Endothelial cell of umbilical vein (primary cell): ENCODE data around the gene KIF19. TPM values are rescaled to one million over a fixed set of nuclear protein-coding genes. Genes with fewer than 3 reads are reported as not detected.

Experiments
- BruUV-seq: library from RNA; stranded (reverse); fragments of 400-500 nt; replicated peaks from 2 replicates; lab custom pipeline; 2021; lab: Mats Ljungman, UMichigan
- CTCF ChIA-PET: fragments of 300-600, 350-600 bp; sonication (Branson Sonifier 250); formaldehyde crosslinking; loops from one replicate; lab custom pipeline; 2021; ENCODE audit warnings: antibody characterized with exemption, inconsistent platforms; lab: Charles Lee
- POLR2A ChIA-PET: fragments of 300-600, 350-600 bp; sonication (Branson Sonifier 250); formaldehyde crosslinking; loops from one replicate; lab custom pipeline; 2021; ENCODE audit warnings: antibody characterized with exemption, inconsistent platforms; lab: Charles Lee
- DNase-seq: peaks from one replicate; pipeline ENCODE4 v3.0.0-alpha.2; 2011; ENCODE audit warnings: low read depth, low spot score
- FAIRE-seq: peaks from 2 replicates; lab custom pipeline; 2011; peaks lifted over from hg19 to GRCh38; lab: Jason Lieb, UNC
- H2AFZ ChIP-seq: 2 replicates; pipeline ENCODE4 v1.6.0; 2012; ENCODE audit warnings: low read depth, low read length, control low read depth, inconsistent platforms
- H3K27ac ChIP-seq: 2 replicates; pipeline ENCODE4 v1.5.1; 2011; ENCODE audit warnings: low read depth, mild to moderate bottlenecking, control low read depth, low read length, moderate library complexity; ENCODE audit not compliant: insufficient read depth
- H3K27me3 ChIP-seq, 2 experiments: 2 replicates each; pipeline versions ENCODE4 v1.6.0 to v1.6.1; 2011; ENCODE audit warnings: low read length in 2 of 2, mixed read lengths in 1 of 2; ENCODE audit not compliant: control insufficient read depth in 2 of 2, insufficient read depth in 2 of 2
- H3K36me3 ChIP-seq, 2 experiments: 2 replicates in 1 of 2; 3 replicates in 1 of 2; pipeline ENCODE4 v1.5.1; 2011; ENCODE audit warnings: low read length in 2 of 2, mild to moderate bottlenecking in 1 of 2, moderate library complexity in 1 of 2; ENCODE audit not compliant: control insufficient read depth in 2 of 2, insufficient read depth in 2 of 2; ENCODE audit errors: extremely low read depth in 1 of 2
- H3K4me1 ChIP-seq: 3 replicates; pipeline ENCODE4 v1.5.1; 2011; ENCODE audit warnings: mild to moderate bottlenecking, low read length; ENCODE audit not compliant: control insufficient read depth, insufficient read depth; ENCODE audit errors: extremely low read depth
- H3K4me2 ChIP-seq: 2 replicates; pipeline ENCODE4 v1.6.1; 2011; ENCODE audit warnings: low read length, control low read depth, mixed read lengths; ENCODE audit not compliant: insufficient read depth
- H3K4me3 ChIP-seq, 3 experiments: fragments of 200-600 bp in 1 of 3; sonication (generic), shearing (Covaris generic) in 1 of 3; replicated peaks in 1 of 3; 2 replicates each; pipeline ENCODE4 v1.5.1; 2011 to 2016; ENCODE audit warnings: control low read depth in 3 of 3, low read length in 3 of 3, mild to moderate bottlenecking in 2 of 3, inconsistent platforms in 1 of 3, low read depth in 1 of 3, moderate library complexity in 1 of 3; ENCODE audit not compliant: insufficient read depth in 1 of 3
- H3K79me2 ChIP-seq: 2 replicates; pipeline ENCODE4 v1.6.0; 2012; ENCODE audit warnings: low read length, inconsistent platforms; ENCODE audit not compliant: control insufficient read depth, insufficient read depth
- H3K9ac ChIP-seq: replicated peaks from 2 replicates; pipeline ENCODE3; 2011; ENCODE audit warnings: low read length, control low read depth; ENCODE audit not compliant: insufficient read depth; ENCODE audit errors: extremely low read depth
- H3K9me1 ChIP-seq: replicated peaks from 3 replicates; pipeline ENCODE4 v1.6.0; 2011; ENCODE audit warnings: mild to moderate bottlenecking, low read length; ENCODE audit not compliant: control insufficient read depth, insufficient read depth; ENCODE audit errors: extremely low read depth
- H3K9me3 ChIP-seq: replicated peaks from 2 replicates; pipeline ENCODE4 v1.5.1; 2012; ENCODE audit warnings: low read length, inconsistent platforms; ENCODE audit not compliant: control insufficient read depth, insufficient read depth
- H4K20me1 ChIP-seq: replicated peaks from 2 replicates; pipeline ENCODE3; 2011; ENCODE audit warnings: mild to moderate bottlenecking, low read length; ENCODE audit not compliant: control insufficient read depth, insufficient read depth; ENCODE audit errors: extremely low read depth
- CTCF ChIP-seq, 2 donors: IDR thresholded peaks; 1 replicate in 1 of 2; 2 replicates in 1 of 2; pipeline ENCODE4 v1.5.1; 2011; ENCODE audit warnings: low read length in 2 of 2, mild to moderate bottlenecking in 2 of 2, moderate library complexity in 2 of 2, control low read depth in 1 of 2, inconsistent platforms in 1 of 2, low read depth in 1 of 2; ENCODE audit not compliant: insufficient read depth in 1 of 2; ENCODE audit errors: extremely low read depth in 1 of 2
- EZH2 ChIP-seq: IDR thresholded peaks from 2 replicates; pipeline ENCODE4 v1.6.1; 2012; ENCODE audit warnings: borderline replicate concordance, low read depth, mild to moderate bottlenecking, moderate library complexity, low read length, inconsistent platforms; ENCODE audit not compliant: severe bottlenecking
- FOS ChIP-seq: IDR thresholded peaks from 2 replicates; pipeline ENCODE4 v1.6.1; 2011; ENCODE audit warnings: mild to moderate bottlenecking, low read length, moderate library complexity, borderline replicate concordance; ENCODE audit not compliant: insufficient read depth
- GATA2 ChIP-seq: IDR thresholded peaks from 2 replicates; pipeline ENCODE4 v1.7.0; 2011; ENCODE audit warnings: low read depth, mild to moderate bottlenecking, moderate library complexity, mixed read lengths, low read length; ENCODE audit not compliant: insufficient read length, insufficient read depth
- JUN ChIP-seq: IDR thresholded peaks from 2 replicates; pipeline ENCODE4 v1.6.1; 2011; ENCODE audit warnings: borderline replicate concordance, low read depth; ENCODE audit not compliant: insufficient read length, insufficient read depth
- MAX ChIP-seq: IDR thresholded peaks from 2 replicates; pipeline ENCODE4 v1.6.1; 2011; ENCODE audit not compliant: insufficient read depth, insufficient read length
- MYC ChIP-seq: IDR thresholded peaks from one replicate; pipeline ENCODE4 v1.6.1; 2011; ENCODE audit warnings: mild to moderate bottlenecking, low read depth, low read length
- POLR2A ChIP-seq: IDR thresholded peaks from 2 replicates; pipeline ENCODE4 v1.6.1; 2012; ENCODE audit warnings: low read depth, mild to moderate bottlenecking, control low read depth, low read length
- POLR2AphosphoS5 ChIP-seq: IDR thresholded peaks from 2 replicates; pipeline ENCODE4 v1.6.1; 2012; ENCODE audit warnings: low read depth, mild to moderate bottlenecking, control low read depth, low read length, moderate library complexity; ENCODE audit not compliant: insufficient read depth
- dilution Hi-C: fragments of 300-500 bp; cut with MboI; formaldehyde crosslinking; loops from one replicate; pipeline ENCODE4 v1.15.0; 2019; ENCODE audit warnings: low sequenced_read_pairs; ENCODE audit not compliant: extremely low pct_ligation_motif_present
- intact Hi-C: fragments of 100-400 bp; cut with micrococcal nuclease; formaldehyde crosslinking; loops from one replicate; pipeline ENCODE4 v1.10.0; 2022
- polyA plus RNA-seq, 4 experiments: library from polyadenylated mRNA; depleted of rRNA in 3 of 4; stranded (reverse) in 3 of 4; unstranded in 1 of 4; fragments of >200 nt; gene quantifications; 2 replicates each; pipeline versions ENCODE4 v1.2.1 to v1.2.3, GENCODE V29; 2011 to 2012; ENCODE audit warnings: missing spikeins in 1 of 4
- total RNA-seq: library from RNA; stranded (reverse); gene quantifications from 2 replicates; pipeline ENCODE4 v1.2.3, GENCODE V29; 2021

KIF19 gene
- total and polyA plus RNA-seq, 2 donors (not counting 3 experiments of a cell fraction or from before 2014, with no cell fraction given), result 0.10 to 0.84 TPM

GRCh38 chr17:74361230-74362068 lies 35.4 kb downstream of the KIF19 start, which contains the start of gene BTBD17:
BTBD17 (minus strand) TSS chr17:74361868; CDS start chr17:74361819, 49 bp downstream.
- Histone ChIP-seq H3K4me3 (no peak within 1 kb of the TSS), H3K4me2 (no peak within 1 kb of the TSS), H3K9ac (no peak within 1 kb of the TSS), H3K9me1 (no peaks in the 10 kb centered on the region), H3K27ac (no peak within 1 kb of the TSS), H4K20me1 (no peaks in the 10 kb centered on the region), H3K27me3 (peaks cover 7 to 12% of the 10 kb centered on the region in 2 experiments), H2AFZ (no peak within 1 kb of the TSS), H3K9me3 (no peaks in the 10 kb centered on the region), H3K4me1 (no peaks in the 10 kb centered on the region), H3K79me2 (no peaks in the 10 kb centered on the region), H3K36me3 (no peaks in the 10 kb centered on the region)
- TF ChIP-seq MYC (no peak), CTCF (IDR thresholded peaks at IDR 0.05; ENCODE audit: extremely low read depth in 1 of 2, insufficient read depth in 1 of 2, low read depth in 1 of 2, low read length in 2 of 2) (peak; percentile 67 to 76)
- FAIRE-seq (no peak), DNase-seq (peak; percentile 13)
- dilution Hi-C loops (no loop called here), intact Hi-C loops (loop anchor here (1.0 kb wide), 1 partner anchor 60 kb away; no protein-coding TSS in a partner anchor)
- BruUV-seq, result no TSS peak
- ChIA-PET CTCF (interaction anchor here (0.6 to 3.6 kb wide), 14 partner anchors 8 to 152 kb away, joined by 3 to 29 read pairs (median 4); no protein-coding TSS in a partner anchor), POLR2A (no interaction called here)

GRCh38 chr17:74362069-74362405 lies 36.0 kb downstream of the KIF19 start:
- Histone ChIP-seq H4K20me1 (no peaks in the 10 kb centered on the region), H3K36me3 (no peaks in the 10 kb centered on the region), H3K9ac (no peak overlapping the region), H3K27me3 (peaks cover 7 to 9% of the 10 kb centered on the region in 2 experiments), H3K27ac (no peak overlapping the region), H3K4me2 (no peak overlapping the region), H3K9me3 (no peaks in the 10 kb centered on the region), H2AFZ (no peak overlapping the region), H3K4me3 (no peak overlapping the region), H3K79me2 (no peaks in the 10 kb centered on the region), H3K9me1 (no peaks in the 10 kb centered on the region), H3K4me1 (no peaks in the 10 kb centered on the region)
- ChIA-PET POLR2A (no interaction called here), CTCF (interaction anchor here (1.0 to 3.6 kb wide), 9 partner anchors 18 to 160 kb away, joined by 3 to 29 read pairs (median 4); no protein-coding TSS in a partner anchor)
- DNase-seq (no peak), FAIRE-seq (no peak)
- dilution Hi-C loops, result no loop called here
- intact Hi-C loops, result no loop called here
- BruUV-seq, result no TSS peak
- no peak for TF ChIP-seq MYC
- no peak for TF ChIP-seq MAX
- no peak for TF ChIP-seq EZH2
- TF ChIP-seq POLR2A, result no peak
- TF ChIP-seq GATA2, result no peak
- TF ChIP-seq JUN, result no peak
- TF ChIP-seq CTCF (IDR thresholded peaks at IDR 0.05; ENCODE audit: extremely low read depth in 1 of 2, insufficient read depth in 1 of 2, low read depth in 1 of 2, low read length in 2 of 2), result no peak
- TF ChIP-seq POLR2AphosphoS5, result no peak
- TF ChIP-seq FOS, result no peak
